HCT116 (cell line): ENCODE data around the gene USP10. TPM values are rescaled to one million over a fixed set of nuclear protein-coding genes. Genes with fewer than 3 reads are reported as not detected.

Experiments
- ATAC-seq: fragments of 200-7000 bp; cut with Tn5 transposase; 2 replicates; pipeline ENCODE4 v1.9.1; 2020; ENCODE audit warnings: mild to moderate bottlenecking, moderate library complexity
- BruUV-seq: library from RNA; stranded (reverse); fragments of 400-500 nt; replicated peaks from 2 replicates; lab custom pipeline; 2021; lab: Mats Ljungman, UMichigan
- CTCF ChIA-PET: fragments of 300-600 bp; sonication (Branson Sonifier 250); formaldehyde crosslinking; loops from one replicate; lab custom pipeline; 2021; ENCODE audit warnings: antibody characterized with exemption; lab: Charles Lee
- POLR2A ChIA-PET: fragments of 300-600, 350-600 bp; sonication (Branson Sonifier 250); formaldehyde crosslinking; loops from one replicate; lab custom pipeline; 2021; ENCODE audit warnings: antibody characterized with exemption; lab: Charles Lee
- RAD21 ChIA-PET, 2 experiments: fragments of 300-600 bp; sonication (Branson Sonifier 250); formaldehyde crosslinking; loops; one replicate each; lab custom pipeline; 2023; ENCODE audit warnings: low total read pairs in 2 of 2; ENCODE audit not compliant: uncharacterized antibody in 2 of 2, unreplicated experiment in 2 of 2, low non-redundant PET in 1 of 2; lab: Charles Lee
- DNase-seq: peaks from one replicate; pipeline ENCODE4 v3.0.0-alpha.2; 2010; ENCODE audit warnings: low read depth, low spot score
- H2AFZ ChIP-seq: fragments of 200-600 bp; shearing (Covaris generic), sonication (generic); 2 replicates; pipeline ENCODE4 v1.6.1; 2017; ENCODE audit warnings: low read depth, mixed run types, mixed read lengths, antibody characterized with exemption, low read length; ENCODE audit not compliant: poor library complexity, severe bottlenecking
- H3K27ac ChIP-seq: 2 replicates; pipeline ENCODE4 v1.5.1; 2012; ENCODE audit warnings: low read depth, low read length
- H3K27me3 ChIP-seq: fragments of 200-600 bp; sonication (generic); 2 replicates; pipeline ENCODE4 v1.6.1; 2016; ENCODE audit warnings: mixed run types, low read length, mixed read lengths; ENCODE audit not compliant: insufficient read depth
- H3K36me3 ChIP-seq, 2 experiments: fragments of 200-500 bp in 1 of 2; fragments of 200-600 bp in 1 of 2; sonication (Bioruptor generic) in 1 of 2; sonication (generic) in 1 of 2; 2 replicates each; pipeline versions ENCODE4 v1.5.1 to v1.6.1; 2014 to 2016; ENCODE audit warnings: low read length in 2 of 2, inconsistent platforms in 1 of 2, mixed read lengths in 1 of 2, mixed run types in 1 of 2; ENCODE audit not compliant: insufficient read depth in 2 of 2, control insufficient read depth in 1 of 2
- H3K4me1 ChIP-seq, 2 experiments: fragments of 200-600 bp in 1 of 2; sonication (generic) in 1 of 2; 2 replicates each; pipeline versions ENCODE4 v1.5.1 to v1.6.1; 2012 to 2017; ENCODE audit warnings: low read length in 2 of 2, inconsistent platforms in 1 of 2, mild to moderate bottlenecking in 1 of 2, mixed read lengths in 1 of 2, mixed run types in 1 of 2, moderate library complexity in 1 of 2; ENCODE audit not compliant: insufficient read depth in 2 of 2, control insufficient read depth in 1 of 2
- H3K4me2 ChIP-seq: fragments of 200-600 bp; sonication (generic); 2 replicates; pipeline ENCODE4 v1.6.1; 2017; ENCODE audit warnings: mixed run types, low read length, mixed read lengths
- H3K4me3 ChIP-seq, 2 experiments: fragments of 200-600 bp in 1 of 2; sonication (generic) in 1 of 2; replicated peaks in 1 of 2; 2 replicates each; pipeline ENCODE4 v1.5.1; 2011 to 2016; ENCODE audit warnings: low read length in 2 of 2, control low read depth in 1 of 2, low read depth in 1 of 2, mild to moderate bottlenecking in 1 of 2, mixed read lengths in 1 of 2, mixed run types in 1 of 2
- H3K79me2 ChIP-seq: fragments of 200-600 bp; sonication (generic); 2 replicates; pipeline ENCODE4 v1.6.1; 2017; ENCODE audit warnings: mild to moderate bottlenecking, mixed run types, low read length, moderate library complexity, mixed read lengths; ENCODE audit not compliant: insufficient read depth
- H3K9ac ChIP-seq: fragments of 200-600 bp; sonication (generic); 2 replicates; pipeline ENCODE4 v1.6.1; 2016; ENCODE audit warnings: low read length, mixed read lengths
- H3K9me2 ChIP-seq: fragments of 200-600 bp; sonication (generic), shearing (Covaris generic); 2 replicates; pipeline ENCODE4 v1.6.1; 2017; ENCODE audit warnings: mixed run types, mild to moderate bottlenecking, moderate library complexity; ENCODE audit not compliant: insufficient read depth
- H3K9me3 ChIP-seq, 2 experiments: fragments of 200-500 bp in 1 of 2; fragments of 200-600 bp in 1 of 2; sonication (Bioruptor generic) in 1 of 2; sonication (generic) in 1 of 2; 2 replicates each; pipeline ENCODE4 v1.6.1; 2014 to 2017; ENCODE audit warnings: low read length in 2 of 2, mixed read lengths in 2 of 2, inconsistent platforms in 1 of 2, low read depth in 1 of 2, mild to moderate bottlenecking in 1 of 2, mixed run types in 1 of 2, moderate library complexity in 1 of 2; ENCODE audit not compliant: control insufficient read depth in 1 of 2, insufficient read depth in 1 of 2
- H4K20me1 ChIP-seq: fragments of 200-600 bp; sonication (generic), shearing (Covaris generic); 2 replicates; pipeline ENCODE4 v1.6.1; 2017; ENCODE audit warnings: mixed run types, mild to moderate bottlenecking, moderate library complexity; ENCODE audit not compliant: insufficient read depth
- CBX3 ChIP-seq: IDR thresholded peaks from 2 replicates; pipeline ENCODE4 v1.6.1; 2012; ENCODE audit warnings: low read depth
- CEBPB ChIP-seq: IDR thresholded peaks from 2 replicates; pipeline ENCODE4 v1.6.1; 2012; ENCODE audit warnings: low read depth
- ELF1 ChIP-seq: IDR thresholded peaks from 2 replicates; pipeline ENCODE4 v1.6.1; 2012; ENCODE audit warnings: low read depth, borderline replicate concordance
- EZH2 ChIP-seq: fragments of 200-600 bp; sonication (generic); IDR thresholded peaks from 2 replicates; pipeline ENCODE4 v1.6.1; 2017; ENCODE audit warnings: antibody characterized with exemption, mixed run types
- EZH2phosphoT487 ChIP-seq: fragments of 200-600 bp; IDR thresholded peaks from 2 replicates; pipeline ENCODE4 v1.6.1; 2018; ENCODE audit warnings: antibody characterized with exemption, borderline replicate concordance
- JUND ChIP-seq: IDR thresholded peaks from 2 replicates; pipeline ENCODE4 v1.6.1; 2012
- SIN3A ChIP-seq: IDR thresholded peaks from 2 replicates; pipeline ENCODE4 v1.6.1; 2012; ENCODE audit warnings: low read depth
- SRF ChIP-seq: IDR thresholded peaks from 2 replicates; pipeline ENCODE4 v1.6.1; 2012; ENCODE audit warnings: low read depth
- YY1 ChIP-seq: IDR thresholded peaks from 2 replicates; pipeline ENCODE4 v1.6.1; 2011; ENCODE audit warnings: low read length, low read depth, moderate library complexity, mild to moderate bottlenecking; ENCODE audit not compliant: insufficient replicate concordance; ENCODE audit errors: extremely low read depth
- ZNF274 ChIP-seq: fragments of 200-500 bp; sonication (Bioruptor generic); IDR thresholded peaks from 2 replicates; pipeline ENCODE4 v1.6.1; 2014; ENCODE audit warnings: mild to moderate bottlenecking, low read depth, low read length, inconsistent platforms
- intact Hi-C: fragments of 100-400 bp; cut with micrococcal nuclease; formaldehyde crosslinking; loops from 2 replicates; pipeline ENCODE4 v1.10.0; 2022
- total RNA-seq: library from RNA; stranded (reverse); gene quantifications from one replicate; pipeline ENCODE4 v1.2.1, GENCODE V29; 2021; ENCODE audit not compliant: unreplicated experiment
- TF ChIP-seq, protein P1 (sequence below), 3 experiments: fragments of 200-600 bp in 1 of 3; sonication (generic) in 1 of 3; IDR thresholded peaks in 2 of 3; conservative IDR thresholded peaks in 1 of 3; 2 replicates each; pipeline ENCODE4 v1.5.1; 2012 to 2017; ENCODE audit warnings: low read depth in 2 of 3, low read length in 2 of 3, antibody characterized with exemption in 1 of 3, borderline replicate concordance in 1 of 3, control low read depth in 1 of 3, mild to moderate bottlenecking in 1 of 3, mixed read lengths in 1 of 3, mixed run types in 1 of 3, moderate library complexity in 1 of 3; ENCODE audit not compliant: insufficient read depth in 1 of 3
- TF ChIP-seq, protein P2 (sequence below): IDR thresholded peaks from 2 replicates; pipeline ENCODE4 v1.6.1; 2012

Gene USP10
- total RNA-seq, 1 experiment from 2014 or later = 175 TPM

DNA sequence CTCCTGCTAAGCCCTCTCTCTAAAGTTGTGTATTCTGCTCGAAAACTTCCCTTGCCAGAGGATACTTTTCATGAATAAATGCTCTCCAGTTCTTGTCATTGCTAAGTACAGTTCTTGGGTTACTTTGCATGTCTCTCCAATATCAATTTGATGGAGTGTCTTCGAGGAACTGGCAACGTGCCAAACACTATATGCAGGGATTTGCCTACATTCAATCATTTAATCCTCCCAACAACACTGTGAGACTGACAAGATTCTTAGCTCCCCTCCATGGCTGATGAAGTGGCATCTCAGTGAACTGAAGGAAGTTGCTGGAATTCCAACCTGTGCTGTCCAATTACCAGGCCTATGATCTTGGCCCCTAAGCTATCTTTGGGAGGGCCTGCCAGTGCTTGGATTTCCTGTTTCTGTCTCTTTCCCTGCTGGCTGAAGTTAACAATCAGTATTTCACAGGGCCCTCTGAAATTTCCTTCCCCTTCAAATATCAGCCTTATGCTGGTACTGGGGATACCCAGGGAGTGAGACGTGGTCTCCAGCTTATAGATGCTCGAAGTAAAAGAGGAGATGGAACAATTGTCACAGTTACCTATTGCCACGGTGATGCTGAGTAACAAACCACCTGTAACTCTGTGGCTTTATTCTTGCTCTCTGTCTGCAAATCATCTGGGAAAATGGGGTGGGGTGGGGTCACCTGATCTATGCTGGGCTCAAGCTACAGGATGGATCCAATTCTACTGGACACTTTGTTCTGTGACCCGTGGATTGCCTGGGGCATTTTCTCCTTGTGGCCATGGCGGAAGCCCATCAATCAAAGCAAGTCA lies 100.6 kb downstream of the USP10 start:
- no peak for DNase-seq

More for the DNA sequence above, 100.6 kb downstream of the USP10 start:
- Histone ChIP-seq H3K27ac (no peak overlapping the region), H3K9ac (no peak overlapping the region), H4K20me1 (no peaks in the 10 kb centered on the region), H2AFZ (no peak overlapping the region), H3K36me3 (no peaks in the 10 kb centered on the region), H3K9me3 (peaks cover 0 to 8% of the 10 kb centered on the region in 2 experiments; a peak in 1 of 4 replicates), H3K4me1 (peaks cover 5 to 13% of the 10 kb centered on the region in 2 experiments; a peak in 3 of 4 replicates), H3K4me2 (no peak overlapping the region), H3K79me2 (no peaks in the 10 kb centered on the region), H3K27me3 (no peaks in the 10 kb centered on the region), H3K9me2 (no peaks in the 10 kb centered on the region), H3K4me3 (no peak overlapping the region)
- no peak for ATAC-seq
- ChIA-PET POLR2A (no interaction called here), CTCF (no interaction called here), RAD21 (no interaction called here)
- no TSS peak for BruUV-seq
- intact Hi-C loops = no loop called here
- TF ChIP-seq, protein P1, sequence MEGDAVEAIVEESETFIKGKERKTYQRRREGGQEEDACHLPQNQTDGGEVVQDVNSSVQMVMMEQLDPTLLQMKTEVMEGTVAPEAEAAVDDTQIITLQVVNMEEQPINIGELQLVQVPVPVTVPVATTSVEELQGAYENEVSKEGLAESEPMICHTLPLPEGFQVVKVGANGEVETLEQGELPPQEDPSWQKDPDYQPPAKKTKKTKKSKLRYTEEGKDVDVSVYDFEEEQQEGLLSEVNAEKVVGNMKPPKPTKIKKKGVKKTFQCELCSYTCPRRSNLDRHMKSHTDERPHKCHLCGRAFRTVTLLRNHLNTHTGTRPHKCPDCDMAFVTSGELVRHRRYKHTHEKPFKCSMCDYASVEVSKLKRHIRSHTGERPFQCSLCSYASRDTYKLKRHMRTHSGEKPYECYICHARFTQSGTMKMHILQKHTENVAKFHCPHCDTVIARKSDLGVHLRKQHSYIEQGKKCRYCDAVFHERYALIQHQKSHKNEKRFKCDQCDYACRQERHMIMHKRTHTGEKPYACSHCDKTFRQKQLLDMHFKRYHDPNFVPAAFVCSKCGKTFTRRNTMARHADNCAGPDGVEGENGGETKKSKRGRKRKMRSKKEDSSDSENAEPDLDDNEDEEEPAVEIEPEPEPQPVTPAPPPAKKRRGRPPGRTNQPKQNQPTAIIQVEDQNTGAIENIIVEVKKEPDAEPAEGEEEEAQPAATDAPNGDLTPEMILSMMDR (IDR thresholded peaks at IDR 0.05 in 2 of 3, conservative IDR thresholded peaks at IDR 0.05 in 1 of 3; ENCODE audit: borderline replicate concordance in 1 of 3, insufficient read depth in 1 of 3, low read depth in 2 of 3, low read length in 2 of 3) = no peak
- TF ChIP-seq CEBPB = no peak
- TF ChIP-seq SIN3A = no peak
- TF ChIP-seq EZH2 = no peak
- no peak for TF ChIP-seq ZNF274
- TF ChIP-seq SRF = no peak
- TF ChIP-seq YY1 = no peak
- TF ChIP-seq JUND = no peak
- TF ChIP-seq ELF1 = no peak
- TF ChIP-seq, protein P2, sequence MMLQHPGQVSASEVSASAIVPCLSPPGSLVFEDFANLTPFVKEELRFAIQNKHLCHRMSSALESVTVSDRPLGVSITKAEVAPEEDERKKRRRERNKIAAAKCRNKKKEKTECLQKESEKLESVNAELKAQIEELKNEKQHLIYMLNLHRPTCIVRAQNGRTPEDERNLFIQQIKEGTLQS = no peak
- no peak for TF ChIP-seq EZH2phosphoT487
- no peak for TF ChIP-seq CBX3
